CD4-positive, alpha-beta T cell (primary cell): ENCODE results near the gene STAMBPL1. TPM values are rescaled to one million over a fixed set of nuclear protein-coding genes. Genes with fewer than 3 reads are reported as not detected.
"Not testable (repeated sequence)": the region's sequence is repeated elsewhere in the genome, so short reads cannot be mapped to it uniquely, and the experiment has no call there.

ENCODE experiments used
- ATAC-seq: fragments of 200-7000 bp; cut with Tn5 transposase; one replicate; pipeline ENCODE4 v1.10.0; 2022; ENCODE audit warnings: mild to moderate bottlenecking; ENCODE audit not compliant: poor library complexity
- CTCF ChIA-PET: fragments of 350-600 bp; sonication (Branson Sonifier 250); formaldehyde crosslinking; loops from one replicate; lab custom pipeline; 2021; ENCODE audit warnings: antibody characterized with exemption, inconsistent platforms; lab: Charles Lee
- POLR2A ChIA-PET: fragments of 350-600 bp; sonication (Branson Sonifier 250); formaldehyde crosslinking; loops from one replicate; lab custom pipeline; 2021; ENCODE audit warnings: antibody characterized with exemption, inconsistent platforms; lab: Charles Lee
- DNase-seq, 14 experiments: peaks; one replicate each; pipeline ENCODE4 v3.0.0-alpha.2; 2013 to 2020; ENCODE audit warnings: mixed read lengths in 2 of 14
- H3K27ac ChIP-seq, 2 donors: one replicate each; pipeline versions ENCODE4 v1.5.1 to v1.7.0; 2013; ENCODE audit warnings: low read length in 2 of 2, low read depth in 1 of 2, mild to moderate bottlenecking in 1 of 2
- H3K27me3 ChIP-seq, 2 experiments: 1 replicate in 1 of 2; 2 replicates in 1 of 2; pipeline versions ENCODE4 v1.6.1 to v1.7.0; 2013; ENCODE audit warnings: low read length in 2 of 2, control low read depth in 1 of 2, mild to moderate bottlenecking in 1 of 2, moderate library complexity in 1 of 2; ENCODE audit not compliant: insufficient read depth in 2 of 2, control insufficient read depth in 1 of 2
- H3K36me3 ChIP-seq: one replicate; pipeline ENCODE4 v1.6.1; 2013; ENCODE audit warnings: low read length, control low read depth; ENCODE audit not compliant: insufficient read depth
- H3K4me1 ChIP-seq: one replicate; pipeline ENCODE4 v1.6.1; 2013; ENCODE audit warnings: low read length, control low read depth; ENCODE audit not compliant: insufficient read depth
- H3K4me3 ChIP-seq: one replicate; pipeline ENCODE4 v1.5.1; 2013; ENCODE audit warnings: mild to moderate bottlenecking, low read length, moderate library complexity
- H3K9me3 ChIP-seq, 2 experiments: 1 replicate in 1 of 2; 2 replicates in 1 of 2; pipeline versions ENCODE4 v1.6.1 to v1.7.0; 2013; ENCODE audit warnings: low read length in 2 of 2, mild to moderate bottlenecking in 2 of 2, control low read depth in 1 of 2, moderate library complexity in 1 of 2; ENCODE audit not compliant: control insufficient read depth in 1 of 2, insufficient read depth in 1 of 2
- H3K27ac Mint-ChIP-seq: one replicate; pipeline ENCODE4 v1.8.0; 2020; ENCODE audit warnings: mixed read lengths
- H3K27me3 Mint-ChIP-seq: one replicate; pipeline ENCODE4 v1.8.0; 2021; ENCODE audit warnings: mixed read lengths
- H3K36me3 Mint-ChIP-seq: one replicate; pipeline ENCODE4 v1.8.0; 2021; ENCODE audit warnings: low read depth, mixed read lengths
- H3K4me1 Mint-ChIP-seq: one replicate; pipeline ENCODE4 v1.8.0; 2021; ENCODE audit warnings: low read depth, mixed read lengths
- H3K4me3 Mint-ChIP-seq: one replicate; pipeline ENCODE4 v1.8.0; 2020; ENCODE audit warnings: mild to moderate bottlenecking, mixed read lengths
- H3K9me3 Mint-ChIP-seq: one replicate; pipeline ENCODE4 v1.8.0; 2020; ENCODE audit warnings: mixed read lengths
- CTCF ChIP-seq: fragments of 200-600 bp; IDR thresholded peaks from one replicate; pipeline ENCODE4 v1.8.0; 2022; ENCODE audit warnings: antibody characterized with exemption, mild to moderate bottlenecking
- intact Hi-C, 2 experiments: fragments of 100-400 bp; cut with DNase I in 1 of 2; cut with micrococcal nuclease in 1 of 2; formaldehyde crosslinking; loops; one replicate each; pipeline versions ENCODE4 v1.15.1 to v1.9.0; 2023 to 2025; cut with DNase I, micrococcal nuclease
- total RNA-seq, 174 experiments: library from RNA in 2 of 174; stranded (reverse) in 2 of 174; gene quantifications; one replicate each; pipeline ENCODE4 v1.2.3 and lab custom pipeline; 2021 to 2026

STAMBPL1 gene
- total RNA-seq, 2 experiments from 2014 or later: 23.7 to 26.7 TPM

- CTCF ChIA-PET: interaction anchor here (0.6 to 4.8 kb wide), 19 partner anchors 9 to 518 kb away, joined by 3 to 85 read pairs (median 3); no protein-coding TSS in a partner anchor
- POLR2A ChIA-PET: interaction anchor here (0.6 to 2.3 kb wide), 10 partner anchors 8 to 253 kb away, joined by 3 to 14 read pairs (median 6); partner anchors contain the start of gene STAMBPL1
- Histone ChIP-seq H3K4me3 (no peak overlapping the region), H3K27ac (no peak overlapping the region), H3K4me1 (peaks cover 17% of the 10 kb centered on the region), H3K9me3 (no peaks in the 10 kb centered on the region), H3K36me3 (no peaks in the 10 kb centered on the region), H3K27me3 (no peaks in the 10 kb centered on the region)
- Mint-ChIP-seq H3K4me3 (no peak overlapping the region), H3K4me1 (peaks cover 33% of the 10 kb centered on the region), H3K36me3 (no peaks in the 10 kb centered on the region), H3K9me3 (no peaks in the 10 kb centered on the region), H3K27me3 (no peaks in the 10 kb centered on the region), H3K27ac (no peak overlapping the region)
- ATAC-seq: peak; percentile 91
- peak; percentile 77 to 93 (median 83) for DNase-seq
- intact Hi-C loops: loop anchor here (1.0 to 5.0 kb wide), 4 partner anchors 42 to 382 kb away; no protein-coding TSS in a partner anchor
- TF ChIP-seq CTCF: peak; percentile 93
Measured at GRCh38 chr10:88835096-88835909, 44.7 kb upstream of the STAMBPL1 start.

- Histone ChIP-seq H3K36me3 (no peaks in the 10 kb centered on the region), H3K27ac (no peak overlapping the region), H3K4me1 (peaks cover 12% of the 10 kb centered on the region), H3K27me3 (no peaks in the 10 kb centered on the region), H3K4me3 (no peak overlapping the region), H3K9me3 (no peaks in the 10 kb centered on the region)
- Mint-ChIP-seq H3K9me3 (no peaks in the 10 kb centered on the region), H3K4me3 (no peak overlapping the region), H3K4me1 (peaks cover 28% of the 10 kb centered on the region), H3K27me3 (no peaks in the 10 kb centered on the region), H3K27ac (no peak overlapping the region), H3K36me3 (no peaks in the 10 kb centered on the region)
- no peak for ATAC-seq
- intact Hi-C loops: loop anchor here (1.0 to 5.0 kb wide), 6 partner anchors 41 to 381 kb away; no protein-coding TSS in a partner anchor
- TF ChIP-seq CTCF: peak; percentile 59
- ChIA-PET CTCF (interaction anchor here (0.6 to 4.8 kb wide), 15 partner anchors 9 to 517 kb away, joined by 3 to 85 read pairs (median 3); no protein-coding TSS in a partner anchor), POLR2A (interaction anchor here (0.7 to 2.3 kb wide), 8 partner anchors 9 to 253 kb away, joined by 3 to 14 read pairs (median 6); partner anchors contain the start of gene STAMBPL1)
- DNase-seq: no peak
Measured at GRCh38 chr10:88835910-88836221, 44.2 kb upstream of the STAMBPL1 start.

- H3K9me3 ChIP-seq, H3K36me3 Mint-ChIP-seq, H3K27ac ChIP-seq, H3K4me1 ChIP-seq, H3K9me3 Mint-ChIP-seq, H3K4me3 Mint-ChIP-seq, H3K4me3 ChIP-seq, H3K36me3 ChIP-seq, ATAC-seq, H3K27me3 Mint-ChIP-seq, DNase-seq, H3K27me3 ChIP-seq, H3K27ac Mint-ChIP-seq: not testable (repeated sequence)
- CTCF ChIA-PET: interaction anchor here (4.8 kb wide), 1 partner anchor 95 kb away, joined by 85 read pairs; no protein-coding TSS in a partner anchor
- H3K4me1 Mint-ChIP-seq: peaks cover 14% of the 10 kb centered on the region
- POLR2A ChIA-PET: interaction anchor here (0.6 to 2.3 kb wide), 2 partner anchors 21 to 42 kb away, joined by 3 to 14 read pairs; partner anchors contain the start of gene STAMBPL1
- intact Hi-C loops: loop anchor here in 1 of 2 experiments (2.0 to 5.0 kb wide), 2 partner anchors 40 to 377 kb away; no protein-coding TSS in a partner anchor
Measured at GRCh38 chr10:88837632-88838031, 42.4 kb upstream of the STAMBPL1 start.
